GM21423 (cell line): Measurements from ENCODE around the gene SFXN5.

Source experiments
- ATAC-seq: cut with Tn5 transposase; IDR thresholded peaks from one replicate; pipeline ENCODE4 v1.9.1; 2021; ENCODE audit warnings: mild to moderate bottlenecking, moderate library complexity; ENCODE audit not compliant: unreplicated experiment

SFXN5 gene

DNA sequence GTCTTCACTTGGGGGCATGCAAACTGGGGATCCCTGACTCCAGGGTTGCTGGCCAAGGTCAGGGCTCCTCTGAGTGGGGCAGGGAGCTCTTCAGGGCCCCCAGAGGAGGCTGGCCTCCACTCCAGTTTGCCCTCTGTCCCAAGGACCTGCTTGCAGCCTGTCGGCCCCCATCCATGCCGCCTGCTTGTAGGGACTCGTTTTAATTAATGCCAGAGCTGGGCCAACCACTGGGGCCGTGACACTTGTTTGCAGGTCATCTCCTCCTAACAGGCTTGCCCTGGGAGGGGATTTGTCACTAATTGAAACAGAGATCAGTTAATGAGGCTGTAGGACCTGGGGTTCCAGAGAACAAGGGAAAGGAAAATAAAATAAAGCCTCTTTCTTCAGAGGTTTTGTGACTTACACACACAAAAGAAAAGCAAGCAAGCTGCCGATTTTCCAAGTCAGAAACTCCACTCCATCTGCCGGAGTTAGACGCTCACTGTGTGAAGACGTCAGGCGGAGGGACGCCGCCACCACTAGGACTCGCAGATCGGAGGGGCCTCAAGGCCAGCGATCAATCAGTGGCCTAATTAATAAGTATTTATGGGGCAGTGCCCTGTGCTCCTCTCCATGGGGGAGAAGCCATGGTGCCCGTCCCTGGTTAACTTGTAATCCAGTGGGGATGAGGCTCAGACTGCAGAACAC lies 75.9 kb downstream of the SFXN5 start:
- ATAC-seq, result no peak

DNA sequence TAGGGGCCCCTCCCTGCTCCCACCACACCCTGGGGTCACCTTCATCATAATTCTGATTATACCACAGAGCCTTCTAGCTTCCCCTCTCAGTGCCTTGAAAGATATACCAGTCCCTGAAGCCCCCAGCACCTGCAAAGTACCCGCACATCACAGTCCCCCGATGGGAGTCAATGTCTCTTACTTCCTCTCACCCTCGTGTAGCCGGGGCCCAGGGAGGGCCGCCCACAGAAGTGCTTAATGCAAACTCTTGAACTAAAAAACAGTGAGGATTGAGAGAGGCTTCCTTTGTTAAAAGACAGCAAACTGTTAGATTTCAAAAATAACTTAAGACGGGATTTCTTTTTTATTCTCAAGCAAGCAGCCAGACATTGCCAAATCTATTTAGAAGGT lies 76.5 kb downstream of the SFXN5 start:
- no peak for ATAC-seq

DNA sequence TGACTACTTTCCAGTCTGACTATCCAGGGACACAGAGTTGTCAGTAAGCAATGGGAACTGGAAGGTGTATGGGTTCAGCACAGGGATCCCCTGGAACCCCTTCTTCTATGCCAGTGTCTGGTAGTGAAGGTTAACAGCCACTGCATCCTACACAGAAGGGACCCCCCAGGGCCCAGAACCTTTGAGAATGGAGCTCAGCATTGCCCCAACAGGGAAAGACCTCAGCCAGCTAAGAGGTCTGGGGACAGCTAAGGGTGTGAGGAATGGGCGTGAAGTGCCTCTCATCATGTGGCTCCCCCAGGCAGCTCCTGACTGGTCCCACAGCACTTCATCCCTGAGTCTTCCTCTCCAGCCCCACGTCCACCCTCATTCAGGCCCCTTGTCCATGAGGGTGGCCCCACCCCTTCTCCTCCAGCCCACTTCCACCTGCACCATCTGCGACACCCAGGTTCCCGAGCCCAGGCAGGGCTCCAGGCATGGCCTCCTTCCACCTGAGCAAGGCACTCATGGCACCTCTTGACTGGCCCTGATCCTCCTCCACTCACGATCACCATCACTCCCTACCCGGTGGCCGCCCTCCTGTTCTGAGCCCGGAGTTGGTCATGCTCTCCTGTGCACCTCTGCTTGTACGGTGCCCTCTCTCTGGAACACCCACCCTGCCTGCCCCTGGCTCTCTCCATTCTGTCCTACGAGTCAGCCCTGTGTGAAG lies 77.1 kb downstream of the SFXN5 start:
- no peak for ATAC-seq

DNA sequence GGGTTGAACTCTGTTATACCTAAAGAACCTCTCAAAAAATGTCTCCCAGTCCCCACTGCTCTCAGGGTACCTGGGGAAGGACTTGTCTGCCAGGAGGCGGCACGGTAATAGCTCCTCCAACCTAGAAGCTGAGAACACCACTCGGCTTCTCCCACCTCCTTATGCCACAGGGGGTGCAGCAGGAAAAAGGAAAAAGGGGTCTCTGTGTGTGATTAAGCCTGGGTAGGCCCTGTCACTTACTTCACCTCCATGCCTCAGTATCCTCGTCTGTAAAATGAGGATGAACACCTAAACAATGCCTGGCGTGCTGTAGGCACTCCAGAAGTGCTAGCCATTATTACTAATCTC lies 77.6 kb downstream of the SFXN5 start:
- no peak for ATAC-seq

DNA sequence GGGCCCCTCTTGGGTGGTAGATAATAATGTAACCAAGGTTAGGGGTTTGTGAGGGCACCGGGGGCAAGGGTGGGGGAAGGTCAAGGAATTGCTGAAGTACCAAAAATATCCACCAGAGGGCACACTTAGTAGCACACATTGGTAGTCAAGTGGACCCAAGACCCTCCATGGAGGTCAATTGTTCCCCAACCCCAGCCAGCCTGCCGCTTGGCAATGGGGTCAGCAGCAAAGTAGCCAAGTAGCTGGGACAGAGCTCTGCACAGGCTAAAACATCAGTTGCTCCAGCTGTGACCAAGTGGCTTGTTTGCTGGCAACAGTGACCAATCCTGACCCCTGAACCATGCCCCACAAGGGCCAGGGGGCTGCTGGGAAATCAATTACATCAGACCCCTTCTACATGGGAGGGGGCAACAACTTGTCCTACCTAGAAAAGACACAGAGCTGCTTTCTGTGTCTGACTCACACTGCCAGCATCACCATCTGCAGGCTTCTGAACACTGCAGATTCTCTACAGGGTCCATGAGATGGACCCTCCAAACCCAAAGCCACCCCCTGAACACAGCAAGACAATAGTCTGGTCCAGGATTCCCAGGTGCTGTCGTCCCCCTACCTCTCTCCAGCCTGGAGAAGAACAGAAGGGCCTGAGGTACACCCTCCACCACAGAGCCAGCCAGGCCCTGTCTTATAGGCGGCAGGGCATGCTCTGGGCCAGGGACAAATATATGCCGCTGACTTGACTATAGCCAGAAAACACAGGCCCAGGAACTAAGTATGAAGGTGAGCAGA lies 78.2 kb downstream of the SFXN5 start:
- ATAC-seq, result no peak

DNA sequence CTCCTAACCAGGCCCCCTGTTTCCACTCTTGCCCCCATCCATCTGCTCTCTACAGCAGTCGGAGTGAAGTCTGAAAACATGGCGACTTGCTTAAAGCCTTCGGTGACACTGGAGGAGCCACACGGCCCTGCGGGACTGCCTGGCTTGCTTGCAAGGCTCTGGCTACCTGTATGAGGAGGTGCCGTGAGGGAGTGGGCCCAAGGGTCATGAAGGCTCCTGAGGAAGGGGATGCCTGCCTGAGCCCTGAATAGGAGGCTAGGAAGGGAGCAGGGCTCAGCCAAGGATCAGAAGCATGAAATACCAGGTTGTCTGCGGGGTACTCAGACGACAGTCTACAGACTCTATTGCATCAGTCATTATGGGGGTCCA lies 78.8 kb downstream of the SFXN5 start:
- no peak for ATAC-seq

DNA sequence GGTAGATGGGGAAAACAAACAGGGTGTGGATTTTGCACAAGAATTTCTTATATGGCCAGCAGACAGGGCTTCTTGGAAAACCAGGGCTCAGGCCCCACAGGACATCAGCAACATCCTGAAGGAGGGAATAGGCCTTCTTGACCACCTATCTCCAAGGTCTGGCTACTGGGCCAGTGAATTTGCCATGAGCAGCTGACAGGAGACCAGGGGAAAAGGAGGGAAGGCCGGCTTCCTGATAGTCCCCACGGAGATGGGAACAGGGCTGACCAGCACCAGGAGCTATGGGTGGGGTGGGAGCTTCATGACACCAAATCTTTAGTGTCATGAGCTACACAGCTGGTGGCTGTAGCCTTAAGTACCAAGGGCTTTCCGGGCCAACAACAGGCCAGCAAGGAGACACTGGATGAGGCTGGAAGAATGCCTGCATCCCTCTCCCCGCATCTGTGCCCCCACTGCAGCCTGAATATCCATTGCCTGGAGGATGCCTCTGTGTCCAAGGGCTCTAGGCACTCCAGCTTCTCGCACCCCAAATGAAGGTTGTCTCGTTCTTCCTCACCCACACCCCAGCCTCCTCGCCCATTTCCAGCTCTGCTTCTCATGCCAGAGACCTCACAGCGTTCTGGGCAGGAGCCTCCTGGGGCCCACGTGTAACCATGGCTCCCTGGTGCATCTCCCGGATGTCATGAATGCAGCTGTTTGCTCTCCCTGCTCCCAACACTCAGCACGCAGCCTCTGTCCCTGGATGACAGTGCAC lies 79.4 kb downstream of the SFXN5 start:
- no peak for ATAC-seq

DNA sequence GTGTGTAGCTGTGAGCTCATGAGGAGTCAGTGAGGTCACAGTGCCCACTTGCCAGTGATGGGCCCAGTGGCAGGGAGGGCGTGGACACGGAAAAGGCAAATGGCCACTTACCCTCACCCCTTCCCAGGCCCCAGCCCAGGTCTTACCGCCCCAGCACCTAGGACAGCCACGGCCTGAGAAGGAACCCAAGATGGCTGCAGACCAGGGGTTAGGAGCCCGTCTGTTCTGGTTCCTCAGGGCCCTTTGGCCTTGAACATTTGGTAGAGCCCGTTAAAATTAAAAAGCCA lies 80.1 kb downstream of the SFXN5 start:
- ATAC-seq, result no peak

DNA sequence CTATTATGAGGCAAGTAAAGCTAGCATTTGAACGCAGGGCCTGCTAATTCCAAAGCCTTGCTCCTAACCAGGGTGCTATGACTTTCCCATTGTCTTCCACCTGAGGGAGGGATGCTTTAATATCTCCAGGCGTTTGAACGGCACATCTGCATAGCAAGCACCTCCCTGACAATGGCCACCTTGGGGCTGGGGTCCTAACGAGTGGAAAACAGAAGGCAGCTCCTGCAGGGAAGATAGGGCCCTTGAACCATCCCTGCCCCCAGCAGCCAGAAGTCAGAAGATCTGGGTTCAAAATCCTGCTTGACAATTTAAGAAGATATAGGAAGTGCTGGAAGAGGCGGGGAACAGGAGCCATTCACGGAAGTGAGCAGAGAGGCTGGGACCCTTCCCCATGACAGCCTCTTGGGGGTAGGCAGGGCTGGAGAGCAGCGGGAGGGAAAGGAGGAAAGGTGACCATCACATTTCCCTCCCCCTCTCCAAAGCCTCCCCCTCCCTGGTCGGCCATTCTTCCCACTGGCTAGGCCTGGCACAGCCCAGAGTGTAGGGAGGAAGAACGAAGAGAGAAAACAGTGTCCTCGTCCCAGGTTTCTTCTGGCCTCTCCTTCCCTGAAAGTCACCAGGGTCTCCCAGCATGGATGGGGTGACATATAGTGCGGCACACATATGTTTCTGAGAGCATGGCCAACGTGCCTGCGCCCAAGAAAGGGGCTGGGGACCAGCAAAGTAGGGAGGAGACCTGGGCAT lies 80.6 kb downstream of the SFXN5 start:
- ATAC-seq, result no peak

DNA sequence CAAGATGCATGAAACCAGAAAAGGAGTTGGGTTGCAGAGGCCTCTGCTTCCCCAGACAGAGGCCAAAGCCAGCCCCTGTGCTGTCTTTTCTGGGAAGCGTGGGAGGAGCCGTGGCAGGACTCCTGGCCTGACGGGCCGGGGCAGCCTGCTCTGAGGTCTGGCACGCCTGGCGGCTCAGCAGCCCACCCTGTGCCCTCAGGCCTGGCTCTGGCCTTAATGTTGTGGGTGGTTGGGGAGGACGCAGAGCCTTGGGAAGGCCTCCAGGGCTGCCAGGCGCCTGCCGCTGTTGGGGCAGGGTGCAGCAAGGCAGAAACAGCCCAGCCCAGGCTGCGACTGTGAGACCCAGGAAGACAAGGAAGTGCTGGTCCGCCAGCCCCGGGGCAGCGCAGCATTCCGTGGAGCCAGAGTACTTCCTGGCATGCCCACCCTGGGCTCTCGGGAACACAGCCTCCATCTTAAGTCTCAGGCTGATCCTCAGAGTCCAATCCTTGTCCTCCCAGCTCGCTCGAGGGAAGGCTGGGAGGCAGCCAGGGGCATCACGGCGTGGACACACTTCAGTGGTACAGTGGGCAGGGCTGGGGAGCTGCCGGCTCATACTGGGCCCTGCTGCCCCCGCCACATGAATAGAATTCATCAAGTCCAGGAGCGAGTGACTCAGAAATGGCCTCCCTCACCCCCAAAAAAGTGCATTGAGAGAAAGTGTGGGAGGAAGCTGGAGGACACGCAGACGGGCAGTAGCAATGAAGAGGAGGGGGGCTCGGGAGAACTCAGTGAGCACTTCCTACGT lies 81.5 kb downstream of the SFXN5 start:
- no peak for ATAC-seq

DNA sequence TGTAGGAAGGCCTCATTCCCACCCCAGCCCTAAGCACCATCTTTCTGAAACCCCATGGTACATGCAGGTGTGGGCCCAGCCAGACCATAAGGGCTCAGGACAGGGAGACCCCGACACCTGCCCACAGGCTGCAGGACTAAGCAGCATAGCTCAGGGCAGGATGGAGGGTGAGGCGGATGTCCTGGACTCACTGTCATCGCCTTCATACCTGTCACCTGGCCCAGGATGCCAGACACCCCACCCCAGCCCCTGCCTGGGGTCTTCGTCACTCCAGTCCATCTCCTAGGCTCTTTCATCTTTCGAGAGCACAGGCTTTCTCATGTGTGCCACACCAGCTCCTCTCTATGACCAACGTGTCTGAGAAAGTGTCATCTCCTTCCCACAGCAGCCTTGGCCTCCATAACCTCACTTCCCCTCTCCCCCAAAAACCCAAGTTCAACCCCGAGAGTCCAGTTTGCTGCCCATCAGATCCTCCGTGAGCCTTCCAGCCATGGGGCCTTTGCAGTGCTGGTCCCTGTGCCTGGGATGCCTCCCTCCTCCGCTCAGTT lies 82.7 kb downstream of the SFXN5 start:
- no peak for ATAC-seq

DNA sequence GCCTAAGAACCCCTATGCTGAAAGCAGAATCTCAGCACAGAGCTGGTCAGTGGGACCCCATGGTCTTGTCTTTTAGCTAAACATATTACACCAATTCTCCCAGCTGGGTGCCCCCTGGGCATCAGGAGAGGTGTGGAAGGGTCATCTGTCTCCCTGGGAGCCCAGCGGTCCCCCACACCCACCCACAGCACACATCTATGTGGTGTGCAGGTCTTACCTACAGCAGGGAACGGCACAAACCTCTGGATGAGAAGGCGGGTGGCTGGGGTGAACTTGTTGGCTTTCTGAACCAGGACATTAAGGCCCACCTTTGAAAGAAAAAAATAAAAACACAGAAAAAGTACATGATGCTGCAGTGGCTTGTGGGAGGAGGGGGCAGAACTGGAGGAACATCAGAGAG lies 83.5 kb downstream of the SFXN5 start:
- no peak for ATAC-seq

DNA sequence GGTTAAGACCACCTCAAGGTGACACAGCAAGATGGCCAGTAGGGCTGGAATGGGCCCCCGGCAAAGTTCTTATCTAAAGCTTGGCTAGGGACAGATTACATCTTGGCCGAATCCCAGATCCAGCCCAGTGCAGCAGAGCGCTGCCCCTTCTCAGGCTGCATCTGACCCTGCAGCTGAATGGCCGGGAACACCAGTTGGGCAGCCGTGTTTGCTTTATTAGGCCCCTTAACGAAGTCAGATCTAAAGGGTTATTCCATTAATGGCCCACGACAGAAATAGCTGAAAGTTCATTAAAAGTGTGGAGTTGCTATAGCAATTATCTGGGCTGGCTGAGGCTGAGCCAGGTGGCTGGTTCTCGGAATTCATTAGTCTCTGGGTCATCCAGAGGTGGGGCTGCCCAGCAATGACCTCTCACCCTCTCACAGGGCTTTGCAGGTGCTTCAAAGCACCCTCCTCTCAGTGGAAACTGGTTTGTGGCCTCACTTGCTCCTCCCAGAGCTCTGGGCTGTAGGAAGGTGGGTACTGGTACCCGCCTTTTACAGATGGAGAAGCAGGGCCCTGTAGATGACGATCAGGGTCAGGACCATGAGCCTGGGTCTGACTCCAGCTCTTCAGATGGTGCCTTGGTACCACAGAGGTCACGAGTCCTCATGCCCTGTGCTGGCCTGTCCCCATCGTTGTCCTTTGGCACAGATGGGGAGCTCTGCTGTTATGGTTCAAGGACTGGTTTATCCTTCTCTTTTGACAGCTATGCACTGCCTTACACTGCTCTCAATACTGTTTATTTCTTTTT lies 85.4 kb downstream of the SFXN5 start:
- ATAC-seq, result no peak

DNA sequence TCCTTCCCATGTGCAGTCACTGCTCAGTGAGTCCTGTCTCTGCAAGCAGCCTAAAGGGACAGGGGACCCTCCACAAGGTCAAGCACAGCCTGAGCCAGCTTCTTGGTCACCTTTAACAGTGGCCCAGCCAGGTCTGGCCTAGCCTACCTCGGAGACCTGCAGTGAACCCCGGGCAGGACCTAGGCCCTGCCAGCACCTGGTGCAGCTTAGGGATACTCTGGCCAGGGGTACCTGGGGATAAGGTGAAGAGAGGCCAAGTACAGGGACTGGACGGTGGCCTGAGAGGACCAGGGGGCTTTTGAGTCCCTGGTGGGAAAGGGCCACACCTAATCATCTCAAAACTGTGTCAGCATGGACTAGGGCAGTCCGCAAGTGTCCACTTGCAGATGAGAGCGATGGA lies 86.4 kb downstream of the SFXN5 start:
- no peak for ATAC-seq

DNA sequence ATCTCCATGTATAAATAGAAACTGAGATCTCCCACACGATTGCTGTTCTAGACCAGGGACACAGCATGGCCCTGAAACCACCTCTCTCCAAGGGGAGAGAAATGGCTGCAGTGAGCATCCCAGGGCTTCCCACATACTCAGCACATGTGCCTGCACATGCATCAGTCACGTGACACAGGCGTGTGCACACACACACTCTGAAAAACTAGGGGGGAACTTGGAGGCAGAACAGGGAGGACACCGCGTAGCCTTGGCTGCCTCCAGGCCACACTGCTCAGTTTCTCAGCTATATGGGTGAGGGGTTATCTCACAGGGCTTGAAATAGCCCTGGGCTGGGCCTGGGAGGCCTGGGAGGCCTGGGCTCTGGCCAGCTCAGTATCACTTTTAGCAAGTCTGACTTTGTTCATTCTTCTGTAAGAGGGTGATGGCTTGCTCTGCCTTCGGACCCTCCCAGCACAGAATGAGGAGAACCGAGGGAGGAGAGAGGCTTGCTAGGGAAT lies 87.3 kb downstream of the SFXN5 start:
- no peak for ATAC-seq

DNA sequence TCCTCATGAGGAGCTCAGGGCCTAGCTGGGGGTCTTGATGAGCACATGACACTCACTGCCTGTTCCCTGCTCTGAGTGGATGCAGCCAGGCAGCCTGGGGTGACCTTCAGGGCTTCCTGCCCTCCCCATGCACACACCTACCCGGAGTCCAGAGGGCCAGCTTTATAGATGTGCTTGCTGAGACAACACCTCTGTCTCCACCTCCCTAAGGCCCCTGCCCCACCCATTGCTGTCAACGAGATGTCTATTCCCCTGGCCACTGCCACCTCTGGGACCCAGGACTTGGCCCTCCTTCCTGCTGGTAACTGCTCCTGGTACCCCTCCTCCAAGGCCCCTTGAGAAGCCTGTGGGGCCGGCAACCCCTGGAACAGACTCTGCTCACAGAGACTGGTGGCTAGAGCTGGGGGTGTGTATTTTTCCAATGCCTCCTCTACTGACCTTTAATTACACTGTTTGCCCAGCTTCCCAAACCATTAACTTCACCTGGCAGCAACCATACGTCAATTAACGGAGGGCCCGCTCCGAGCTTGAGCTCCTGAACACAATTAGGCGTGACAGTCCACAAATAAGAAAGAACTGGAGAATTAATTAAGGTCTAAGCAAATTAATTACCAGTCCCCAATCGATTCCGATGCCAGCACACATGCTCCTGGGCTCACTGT lies 87.9 kb downstream of the SFXN5 start:
- ATAC-seq, result no peak

DNA sequence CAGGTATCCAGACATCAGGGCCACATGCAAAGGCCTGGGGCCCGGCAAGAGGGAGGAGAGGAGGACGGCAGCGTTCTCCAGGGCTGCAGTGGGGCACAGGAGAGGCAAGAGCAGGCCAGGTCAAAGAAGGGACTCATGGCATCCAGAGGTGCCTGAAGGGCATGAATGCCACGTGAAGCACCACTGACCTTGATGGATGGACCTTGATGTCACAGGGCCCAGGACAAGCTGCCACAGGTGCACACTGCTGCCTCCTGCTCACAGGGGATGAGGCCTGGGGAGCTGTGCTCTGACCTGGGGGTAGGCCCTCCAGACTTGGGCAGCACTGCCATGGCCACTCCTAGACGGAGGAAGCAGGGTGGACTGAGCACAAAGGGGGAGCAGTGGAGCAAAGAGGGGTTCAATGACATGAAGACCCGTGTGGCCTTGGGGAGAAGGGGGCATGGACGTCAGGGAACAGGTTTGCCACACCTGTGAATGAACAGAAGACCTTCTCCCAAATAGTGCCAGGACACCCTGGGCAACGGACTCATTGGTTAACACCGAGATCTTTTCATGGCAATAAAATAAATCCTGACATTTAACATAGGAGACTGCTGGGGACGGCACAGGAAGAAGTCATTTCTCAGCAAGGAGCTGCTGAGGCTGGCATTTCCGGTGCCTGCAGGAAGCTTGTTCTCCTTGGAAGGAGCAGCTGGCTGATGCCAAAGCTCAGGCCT lies 88.6 kb downstream of the SFXN5 start:
- no peak for ATAC-seq

DNA sequence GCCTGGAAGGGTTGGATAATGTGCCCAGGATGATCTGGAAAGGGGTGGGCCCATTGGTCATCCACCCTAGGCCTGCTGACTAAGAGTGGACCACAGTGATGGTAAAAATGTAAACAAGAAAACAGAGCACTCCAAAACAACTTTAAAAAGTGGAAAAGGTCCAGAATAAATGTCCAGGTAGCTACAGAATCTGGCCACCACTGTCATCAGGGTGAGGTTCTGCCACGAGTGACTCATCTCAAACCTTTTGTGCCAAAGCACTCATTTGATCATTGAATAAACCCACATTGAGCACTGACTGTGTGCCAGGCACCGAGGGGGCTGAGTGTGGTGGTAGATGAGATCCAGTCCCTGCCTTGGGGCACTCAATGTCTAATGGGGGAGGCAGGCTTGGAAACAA lies 89.3 kb downstream of the SFXN5 start:
- ATAC-seq, result no peak
